KMS-11 (cell line): ENCODE data around the gene MAST3.
"Not testable (repeated sequence)": the region's sequence is repeated elsewhere in the genome, so short reads cannot be mapped to it uniquely, and the experiment has no call there.

Source experiments
- H2AFZ ChIP-seq: fragments of 200-600 bp; sonication (generic); 2 replicates; pipeline ENCODE4 v1.6.1; 2016; ENCODE audit warnings: antibody characterized with exemption, mixed run types, low read depth
- H3K27ac ChIP-seq: fragments of 200-600 bp; sonication (generic); 2 replicates; pipeline ENCODE4 v1.6.1; 2016; ENCODE audit warnings: mild to moderate bottlenecking, mixed run types
- H3K27me3 ChIP-seq: fragments of 200-600 bp; sonication (generic); 2 replicates; pipeline ENCODE4 v1.6.1; 2017; ENCODE audit warnings: mild to moderate bottlenecking, low read depth, mixed run types, moderate library complexity; ENCODE audit not compliant: insufficient read depth
- H3K36me3 ChIP-seq: fragments of 200-600 bp; sonication (generic); 2 replicates; pipeline ENCODE4 v1.6.1; 2017; ENCODE audit warnings: mild to moderate bottlenecking, mixed run types; ENCODE audit not compliant: insufficient read depth
- H3K4me1 ChIP-seq: fragments of 200-600 bp; sonication (generic); 2 replicates; pipeline ENCODE4 v1.6.1; 2016; ENCODE audit warnings: mild to moderate bottlenecking, low read depth, mixed run types; ENCODE audit not compliant: poor library complexity, severe bottlenecking
- H3K4me2 ChIP-seq: fragments of 200-600 bp; sonication (generic); 2 replicates; pipeline ENCODE4 v1.7.0; 2016; ENCODE audit warnings: mild to moderate bottlenecking, mixed run types
- H3K4me3 ChIP-seq: fragments of 200-600 bp; sonication (generic); IDR thresholded peaks from 2 replicates; pipeline ENCODE4 v1.6.1; 2017; ENCODE audit warnings: low read depth, low read length, mixed read lengths; ENCODE audit not compliant: insufficient read depth
- H3K79me2 ChIP-seq: fragments of 200-600 bp; sonication (generic); 2 replicates; pipeline ENCODE4 v1.6.1; 2016; ENCODE audit warnings: low read depth, mixed run types; ENCODE audit not compliant: insufficient read depth
- H3K9ac ChIP-seq: fragments of 200-600 bp; sonication (generic); 2 replicates; pipeline ENCODE4 v1.6.1; 2016; ENCODE audit warnings: mild to moderate bottlenecking, mixed run types
- H4K20me1 ChIP-seq: fragments of 200-600 bp; sonication (generic); 2 replicates; pipeline ENCODE4 v1.6.1; 2016; ENCODE audit warnings: mild to moderate bottlenecking, mixed run types; ENCODE audit not compliant: insufficient read depth
- TF ChIP-seq, protein P1 (sequence below): fragments of 200-600 bp; sonication (generic); conservative IDR thresholded peaks from 2 replicates; pipeline ENCODE4 v1.6.1; 2017; ENCODE audit warnings: low read depth, mild to moderate bottlenecking, antibody characterized with exemption, low read length, moderate library complexity, mixed read lengths

Gene MAST3

DNA sequence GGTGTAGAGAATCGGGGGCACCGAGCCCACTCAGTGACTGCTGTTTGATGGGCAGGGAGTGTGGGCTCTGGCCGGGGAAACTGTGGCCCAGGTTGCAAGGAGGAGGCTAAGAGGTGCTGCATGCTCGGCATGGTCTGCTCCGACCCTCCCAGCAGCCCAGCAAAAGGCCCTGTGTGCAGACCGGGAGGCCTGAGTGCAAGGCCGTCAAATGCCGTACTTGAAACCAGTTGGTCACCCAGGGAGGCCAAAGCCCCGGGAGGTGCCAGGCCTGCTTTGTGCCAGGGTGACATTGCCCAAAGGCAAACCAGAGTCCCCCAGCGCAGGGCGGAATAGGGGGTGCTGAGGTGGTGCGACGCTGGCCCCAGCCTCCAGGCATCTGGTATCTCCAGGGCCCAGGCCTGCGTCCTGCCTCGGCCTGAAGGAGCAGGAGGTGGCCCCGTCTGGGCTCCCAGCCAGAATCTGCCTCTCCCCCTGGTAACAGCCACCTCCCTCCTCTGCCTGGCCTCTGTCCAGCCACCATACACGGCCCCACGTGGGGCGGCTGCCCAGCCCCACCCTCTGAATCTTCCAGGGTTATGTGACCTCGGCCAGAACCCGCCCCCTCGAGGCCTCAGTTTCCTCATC lies 59.4 kb downstream of the MAST3 start:
- Histone ChIP-seq H3K4me2 (no peak overlapping the region), H3K27ac (no peak overlapping the region), H3K9ac (no peak overlapping the region), H3K4me1 (peaks cover 4% of the 10 kb centered on the region), H3K36me3 (no peaks in the 10 kb centered on the region), H4K20me1 (no peaks in the 10 kb centered on the region), H3K4me3 (no peak overlapping the region), H3K27me3 (no peaks in the 10 kb centered on the region), H2AFZ (no peak overlapping the region), H3K79me2 (no peaks in the 10 kb centered on the region)
- TF ChIP-seq, protein P1, sequence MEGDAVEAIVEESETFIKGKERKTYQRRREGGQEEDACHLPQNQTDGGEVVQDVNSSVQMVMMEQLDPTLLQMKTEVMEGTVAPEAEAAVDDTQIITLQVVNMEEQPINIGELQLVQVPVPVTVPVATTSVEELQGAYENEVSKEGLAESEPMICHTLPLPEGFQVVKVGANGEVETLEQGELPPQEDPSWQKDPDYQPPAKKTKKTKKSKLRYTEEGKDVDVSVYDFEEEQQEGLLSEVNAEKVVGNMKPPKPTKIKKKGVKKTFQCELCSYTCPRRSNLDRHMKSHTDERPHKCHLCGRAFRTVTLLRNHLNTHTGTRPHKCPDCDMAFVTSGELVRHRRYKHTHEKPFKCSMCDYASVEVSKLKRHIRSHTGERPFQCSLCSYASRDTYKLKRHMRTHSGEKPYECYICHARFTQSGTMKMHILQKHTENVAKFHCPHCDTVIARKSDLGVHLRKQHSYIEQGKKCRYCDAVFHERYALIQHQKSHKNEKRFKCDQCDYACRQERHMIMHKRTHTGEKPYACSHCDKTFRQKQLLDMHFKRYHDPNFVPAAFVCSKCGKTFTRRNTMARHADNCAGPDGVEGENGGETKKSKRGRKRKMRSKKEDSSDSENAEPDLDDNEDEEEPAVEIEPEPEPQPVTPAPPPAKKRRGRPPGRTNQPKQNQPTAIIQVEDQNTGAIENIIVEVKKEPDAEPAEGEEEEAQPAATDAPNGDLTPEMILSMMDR = no peak

DNA sequence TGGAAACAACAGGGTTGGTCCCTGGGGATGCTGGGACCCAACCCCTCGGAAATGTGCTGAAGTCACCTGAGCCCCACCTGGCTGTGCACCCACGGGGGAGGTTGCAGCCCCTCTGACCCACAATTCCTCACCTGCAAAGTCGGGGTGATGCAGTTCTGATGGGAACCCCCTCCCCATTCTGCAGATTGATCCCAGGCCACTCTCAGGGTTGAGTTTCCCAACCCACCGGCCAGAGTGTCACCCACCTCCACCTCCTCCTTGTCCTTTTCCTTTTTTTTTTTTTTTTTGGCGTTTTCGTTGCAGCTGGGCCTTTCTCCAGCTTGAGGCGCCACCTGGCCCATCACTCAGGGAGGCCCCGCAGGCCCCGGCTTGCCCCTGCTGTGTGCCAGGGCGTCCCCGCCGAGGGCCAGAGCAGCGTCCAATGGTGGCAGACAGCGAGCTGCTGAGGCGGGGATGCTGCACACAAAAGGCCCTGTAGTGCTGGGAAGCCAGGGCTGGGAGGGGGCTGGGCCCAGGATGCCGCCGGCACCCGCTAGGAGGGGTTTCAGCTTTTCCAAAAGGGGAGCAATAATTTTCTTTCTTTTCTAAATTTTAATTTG lies 60.0 kb downstream of the MAST3 start:
- H3K4me3 ChIP-seq = no peak overlapping the region
- peaks cover 4% of the 10 kb centered on the region for H3K4me1 ChIP-seq
- TF ChIP-seq, protein P1 = no peak
- no peak overlapping the region for H3K9ac ChIP-seq
- H2AFZ ChIP-seq = no peak overlapping the region
- no peaks in the 10 kb centered on the region for H3K79me2 ChIP-seq
- no peak overlapping the region for H3K4me2 ChIP-seq
- no peak overlapping the region for H3K27ac ChIP-seq
- H3K27me3 ChIP-seq = no peaks in the 10 kb centered on the region
- H3K36me3 ChIP-seq = no peaks in the 10 kb centered on the region
- no peaks in the 10 kb centered on the region for H4K20me1 ChIP-seq

DNA sequence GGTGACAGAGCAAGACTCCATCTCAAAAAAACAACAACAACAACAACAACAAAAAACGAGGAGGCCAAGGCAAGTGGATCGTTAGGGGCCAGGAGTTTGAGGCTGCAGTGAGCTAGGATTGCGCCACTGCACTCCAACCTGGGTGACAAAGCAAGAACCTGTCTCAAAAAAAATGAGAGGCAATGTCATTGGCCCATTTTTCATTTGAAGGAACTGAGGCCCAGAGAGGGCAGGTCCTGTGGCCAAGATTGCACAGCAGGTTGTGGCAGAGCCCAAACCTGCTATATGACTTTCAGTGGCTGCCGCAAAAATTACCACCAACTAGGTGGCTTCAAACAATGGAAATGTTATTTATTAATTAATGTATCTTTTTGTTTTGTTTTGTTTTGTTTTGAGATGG lies 60.9 kb downstream of the MAST3 start:
- Histone ChIP-seq H3K4me3 (no peak overlapping the region), H3K9ac (no peak overlapping the region), H3K79me2 (no peaks in the 10 kb centered on the region), H2AFZ (no peak overlapping the region), H3K36me3 (no peaks in the 10 kb centered on the region), H3K27ac (no peak overlapping the region), H4K20me1 (no peaks in the 10 kb centered on the region), H3K27me3 (no peaks in the 10 kb centered on the region), H3K4me1 (peaks cover 4% of the 10 kb centered on the region), H3K4me2 (no peak overlapping the region)
- TF ChIP-seq, protein P1 = no peak

DNA sequence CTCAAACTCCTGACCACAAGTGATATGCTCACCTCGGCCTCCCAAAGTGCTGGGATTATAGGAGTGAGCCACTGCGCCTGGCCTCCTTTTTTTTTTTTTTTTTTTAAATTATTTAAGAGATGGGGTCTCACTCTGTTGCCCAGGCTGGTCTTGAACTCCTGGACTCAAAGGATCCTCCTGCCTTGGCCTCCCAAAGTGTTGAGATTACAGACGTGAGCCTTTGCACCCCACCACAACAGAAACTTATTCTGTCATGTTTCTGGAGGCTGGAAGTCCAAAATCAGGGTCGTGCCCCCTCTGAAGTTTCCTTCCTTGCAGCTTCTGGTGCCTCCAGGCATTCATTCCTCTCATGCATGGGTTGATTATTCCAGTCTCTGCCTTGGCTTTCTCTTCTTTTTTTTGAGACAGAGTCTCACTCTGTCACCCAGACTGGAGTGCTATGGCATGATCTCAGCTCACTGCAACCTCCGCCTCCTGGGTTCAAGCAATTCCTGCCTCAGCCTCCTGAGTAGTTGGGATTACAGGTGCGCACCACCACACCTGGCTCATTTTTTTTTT lies 61.6 kb downstream of the MAST3 start:
- not testable (repeated sequence) for H3K36me3 ChIP-seq, H3K4me1 ChIP-seq, H3K79me2 ChIP-seq, H3K4me3 ChIP-seq, H3K9ac ChIP-seq, H3K27ac ChIP-seq, H3K4me2 ChIP-seq, H3K27me3 ChIP-seq, H2AFZ ChIP-seq, H4K20me1 ChIP-seq

DNA sequence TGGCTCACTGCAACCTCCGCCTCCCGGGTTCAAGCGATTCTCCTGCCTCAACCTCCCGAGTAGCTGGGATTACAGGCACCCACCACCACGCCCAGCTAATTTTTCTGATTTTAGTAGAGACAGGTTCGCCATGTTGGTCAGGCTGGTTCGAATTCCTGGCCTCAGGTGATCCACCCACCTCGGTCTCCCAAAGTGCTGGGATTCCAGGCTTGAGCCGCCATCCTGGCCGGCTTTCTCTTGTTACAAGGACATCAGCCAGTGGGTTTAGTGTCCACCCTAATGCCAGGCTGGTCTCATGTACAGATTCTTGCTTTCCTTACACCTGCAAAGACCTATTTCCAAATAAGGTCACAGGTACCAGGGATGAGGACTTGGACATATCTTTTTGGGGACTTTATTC lies 62.2 kb downstream of the MAST3 start:
- Histone ChIP-seq H3K27ac (no peak overlapping the region), H4K20me1 (no peaks in the 10 kb centered on the region), H3K4me2 (no peak overlapping the region), H2AFZ (no peak overlapping the region), H3K4me3 (no peak overlapping the region), H3K36me3 (no peaks in the 10 kb centered on the region), H3K79me2 (no peaks in the 10 kb centered on the region), H3K4me1 (no peaks in the 10 kb centered on the region), H3K27me3 (no peaks in the 10 kb centered on the region), H3K9ac (no peak overlapping the region)
- TF ChIP-seq, protein P1 = no peak
